ENCODE data around the gene COL4A2. TPM values are rescaled to one million over a fixed set of nuclear protein-coding genes. Genes with fewer than 3 reads are reported as not detected.

Gene COL4A2
- total RNA-seq, 1 donor from 2014 or later = not detected

DNA sequence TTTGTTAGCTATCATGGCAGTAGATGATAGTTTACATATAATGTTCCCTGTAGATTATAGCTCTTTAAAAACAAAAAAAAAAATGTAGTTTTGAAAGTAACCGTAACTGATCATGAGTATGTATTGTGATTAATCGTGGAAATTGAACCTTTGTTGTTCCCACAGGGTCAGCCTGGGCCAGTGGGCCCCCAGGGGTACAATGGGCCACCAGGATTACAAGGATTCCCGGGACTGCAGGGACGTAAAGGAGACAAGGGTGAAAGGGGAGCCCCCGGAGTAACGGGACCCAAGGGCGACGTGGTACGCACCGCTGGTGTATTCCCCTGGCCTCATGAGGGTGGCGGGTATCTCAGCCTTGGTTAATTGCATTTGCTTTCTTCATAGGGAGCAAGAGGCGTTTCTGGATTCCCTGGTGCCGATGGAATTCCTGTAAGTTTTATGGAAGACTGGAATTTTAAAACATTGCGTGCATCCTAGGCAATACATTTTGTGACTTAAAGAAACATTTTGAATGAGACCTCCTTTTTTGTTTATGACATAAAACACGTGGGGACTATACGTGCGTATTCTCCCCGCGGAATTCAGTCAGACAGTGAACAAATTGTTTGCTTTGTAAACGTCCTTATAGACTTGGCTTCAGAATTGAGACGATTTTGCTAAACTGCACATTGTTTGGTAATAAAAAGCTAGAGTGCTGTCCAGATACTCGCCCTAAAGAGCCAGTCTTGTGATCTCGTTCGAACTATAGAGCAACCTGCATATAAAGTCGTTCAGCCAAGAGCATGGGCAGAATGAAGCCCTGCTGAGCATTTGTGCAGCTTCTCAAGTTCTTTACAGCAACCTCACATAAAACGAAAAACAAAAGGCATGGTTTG lies 117.7 kb downstream of the COL4A2 start:
- no peak for TF ChIP-seq CTCF (IDR thresholded peaks at IDR 0.05)
- peaks cover 49% of the 10 kb centered on the region for H3K27me3 Mint-ChIP-seq
- no peak for DNase-seq
- intact Hi-C loops (cut with micrococcal nuclease) = no loop called here
- H3K4me1 Mint-ChIP-seq = no peaks in the 10 kb centered on the region
- CTCF ChIA-PET = no interaction called here
- H3K9me3 Mint-ChIP-seq = no peaks in the 10 kb centered on the region
- ATAC-seq (ENCODE audit: low read depth) = no peak
- H3K27ac Mint-ChIP-seq = no peak overlapping the region
- H3K4me3 Mint-ChIP-seq = no peak overlapping the region
- POLR2A ChIA-PET = no interaction called here
- H3K36me3 Mint-ChIP-seq (ENCODE audit: low read depth) = no peaks in the 10 kb centered on the region

DNA sequence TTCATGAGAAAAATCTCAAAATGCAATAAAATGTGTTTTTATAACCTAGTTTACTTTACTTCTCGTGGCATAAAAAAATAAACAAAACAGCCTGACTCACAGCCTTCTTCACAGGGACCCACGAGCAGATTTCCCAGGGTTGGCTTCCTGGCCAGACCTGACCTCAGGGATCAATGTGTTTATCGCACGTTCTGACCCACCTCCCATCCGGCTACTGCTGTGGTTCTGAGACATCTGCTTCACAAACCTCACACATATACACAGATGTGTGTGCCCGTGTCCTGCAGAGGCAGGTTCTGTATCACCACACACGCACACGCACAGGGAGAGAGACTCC lies 118.3 kb downstream of the COL4A2 start:
- intact Hi-C loops (cut with micrococcal nuclease) = no loop called here
- ChIA-PET POLR2A (no interaction called here), CTCF (no interaction called here)
- H3K27me3 Mint-ChIP-seq = peaks cover 44% of the 10 kb centered on the region
- DNase-seq = no peak
- no peak for TF ChIP-seq CTCF (IDR thresholded peaks at IDR 0.05)
- no peaks in the 10 kb centered on the region for H3K4me1 Mint-ChIP-seq
- H3K27ac Mint-ChIP-seq = no peak overlapping the region
- H3K9me3 Mint-ChIP-seq = no peaks in the 10 kb centered on the region
- no peaks in the 10 kb centered on the region for H3K36me3 Mint-ChIP-seq (ENCODE audit: low read depth)
- no peak for ATAC-seq (ENCODE audit: low read depth)
- no peak overlapping the region for H3K4me3 Mint-ChIP-seq

DNA sequence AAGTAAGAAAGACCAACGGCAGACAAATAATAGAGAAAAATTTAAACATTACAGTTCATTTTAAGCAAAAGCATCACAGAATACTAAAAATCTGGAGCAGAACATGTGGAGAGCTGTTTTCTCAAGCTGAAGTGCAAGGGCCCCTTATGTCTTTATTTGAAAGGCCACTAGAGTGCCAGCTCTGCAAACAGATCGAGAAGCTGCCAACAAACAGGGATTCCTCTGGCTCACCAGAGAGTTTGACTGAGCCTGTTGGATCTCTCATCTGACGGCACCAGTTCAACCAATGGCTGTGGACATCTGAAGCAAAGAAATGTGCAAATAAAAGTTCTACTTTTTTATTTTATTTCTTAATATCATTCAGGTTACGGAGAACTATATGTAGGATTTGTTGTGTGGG lies 119.7 kb downstream of the COL4A2 start:
- Mint-ChIP-seq H3K9me3 (no peaks in the 10 kb centered on the region), H3K27me3 (peaks cover 35% of the 10 kb centered on the region), H3K4me1 (no peaks in the 10 kb centered on the region), H3K36me3 (ENCODE audit: low read depth) (no peaks in the 10 kb centered on the region), H3K27ac (no peak overlapping the region), H3K4me3 (no peak overlapping the region)
- POLR2A ChIA-PET = no interaction called here
- intact Hi-C loops (cut with micrococcal nuclease) = no loop called here
- DNase-seq = no peak
- CTCF ChIA-PET = no interaction called here
- TF ChIP-seq CTCF (IDR thresholded peaks at IDR 0.05) = no peak
- no peak for ATAC-seq (ENCODE audit: low read depth)

GRCh38 chr13:110428313-110428712 lies 121.2 kb downstream of the COL4A2 start:
- H3K27me3 Mint-ChIP-seq = peaks cover 33% of the 10 kb centered on the region
- H3K4me1 Mint-ChIP-seq = no peaks in the 10 kb centered on the region
- H3K27ac Mint-ChIP-seq = no peak overlapping the region

More at GRCh38 chr13:110428313-110428712, 121.2 kb downstream of the COL4A2 start:
- no peaks in the 10 kb centered on the region for H3K36me3 Mint-ChIP-seq (ENCODE audit: low read depth)
- no peak for TF ChIP-seq CTCF (IDR thresholded peaks at IDR 0.05)
- H3K4me3 Mint-ChIP-seq = no peak overlapping the region
- intact Hi-C loops (cut with micrococcal nuclease) = no loop called here
- ChIA-PET CTCF (no interaction called here), POLR2A (no interaction called here)
- DNase-seq (no peak), ATAC-seq (ENCODE audit: low read depth) (no peak)
- H3K9me3 Mint-ChIP-seq = no peaks in the 10 kb centered on the region
